Neural progenitor cell (in vitro differentiated cells): Measurements from ENCODE around the gene NDRG2.

Source experiments
- CTCF ChIP-seq: fragments of 200-600 bp; sonication (generic); IDR thresholded peaks from 2 replicates; pipeline ENCODE4 v1.5.1; 2017; ENCODE audit warnings: antibody characterized with exemption, mild to moderate bottlenecking
- EZH2 ChIP-seq: fragments of 200-600 bp; sonication (generic); IDR thresholded peaks from 2 replicates; pipeline ENCODE4 v1.6.1; 2017; ENCODE audit warnings: antibody characterized with exemption, mild to moderate bottlenecking, moderate library complexity

DNA sequence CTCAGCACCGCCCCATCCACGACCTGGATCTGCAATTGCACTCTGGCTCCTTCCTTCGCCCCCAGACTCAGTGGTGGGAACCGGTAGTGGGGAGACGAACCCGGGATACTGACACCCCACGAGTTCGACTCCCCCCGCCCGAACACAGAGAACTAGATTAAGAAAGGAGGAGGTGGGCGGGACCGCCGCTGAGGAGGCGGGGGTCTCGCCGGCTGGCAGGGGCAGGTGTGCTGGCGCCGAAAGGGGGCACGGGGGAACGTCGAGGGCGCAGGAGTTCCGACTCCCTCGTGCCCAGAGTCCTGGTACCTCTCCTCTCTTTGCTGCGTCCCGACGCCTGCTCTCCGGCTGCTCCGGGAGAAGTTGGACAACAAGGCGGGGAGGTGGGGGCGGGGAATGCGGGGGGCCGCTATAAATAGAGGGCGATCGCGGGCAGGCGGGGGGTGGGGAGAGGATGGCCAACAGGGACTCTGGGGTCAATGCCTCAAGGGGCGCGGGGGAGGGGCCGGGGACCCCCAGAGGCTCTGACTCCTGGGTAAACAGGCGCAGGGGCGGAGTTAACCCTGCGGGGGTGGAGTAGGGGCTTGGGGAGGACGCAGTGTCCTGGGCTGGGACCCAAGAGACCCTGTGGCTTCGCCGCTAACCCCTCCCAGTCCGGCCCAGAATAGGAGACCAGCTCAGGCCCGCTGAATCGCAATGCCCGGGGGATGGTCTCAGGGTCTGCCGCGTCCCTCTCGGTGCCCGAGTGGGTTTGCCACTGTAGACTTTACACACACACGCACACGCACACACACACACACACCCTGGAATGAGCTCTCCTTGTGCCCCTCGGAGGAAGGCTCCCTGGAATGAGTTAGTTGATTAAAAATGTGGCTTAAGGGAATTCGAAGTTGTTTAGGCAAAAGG is 761 bp upstream of the NDRG2 start:
- TF ChIP-seq CTCF: no peak
- peak; percentile 43 for TF ChIP-seq EZH2
